Measurements from ENCODE around the gene LRRC74A.

GRCh38 chr14:76855066-76855465 lies 28.9 kb downstream of the LRRC74A start:
- TF ChIP-seq EZH2phosphoT487 (IDR thresholded peaks at IDR 0.05; ENCODE audit: low read length): no peak
- TF ChIP-seq CTCF (IDR thresholded peaks at IDR 0.05; ENCODE audit: low read length): no peak
- TF ChIP-seq EZH2 (optimal IDR thresholded peaks at IDR 0.05; ENCODE audit: low read depth, low read length): no peak

Data from MM.1S (cell line).